Testis (tissue), 3 donors: ENCODE data around the gene EFCAB14. TPM values are rescaled to one million over a fixed set of nuclear protein-coding genes. Genes with fewer than 3 reads are reported as not detected.

Source experiments
- DNase-seq: peaks from one replicate; pipeline ENCODE4 v3.0.0-alpha.2; 2019
- H3K27ac ChIP-seq, 2 donors: fragments of 200-600 bp; sonication (generic); one replicate each; pipeline ENCODE4 v1.5.1; 2019
- H3K27me3 ChIP-seq: fragments of 200-600 bp; sonication (generic); one replicate; pipeline ENCODE4 v1.5.1; 2019
- H3K36me3 ChIP-seq: fragments of 200-600 bp; sonication (generic); one replicate; pipeline ENCODE4 v1.5.1; 2017; ENCODE audit warnings: low read depth; ENCODE audit errors: missing control alignments
- H3K4me1 ChIP-seq: fragments of 200-600 bp; sonication (generic); one replicate; pipeline ENCODE4 v1.5.1; 2019
- H3K4me3 ChIP-seq, 2 donors: fragments of 200-600 bp; sonication (generic); one replicate each; pipeline ENCODE4 v1.5.1; 2017 to 2019
- H3K9me3 ChIP-seq: fragments of 200-600 bp; sonication (generic); one replicate; pipeline ENCODE4 v1.5.1; 2017
- CTCF ChIP-seq, 3 experiments: fragments of 450-650 bp in 2 of 3; fragments of 200-600 bp in 1 of 3; sonication (generic) in 1 of 3; IDR thresholded peaks; one replicate each; pipeline ENCODE4 v1.5.1; 2016 to 2019; ENCODE audit warnings: antibody characterized with exemption in 3 of 3, mild to moderate bottlenecking in 2 of 3, moderate library complexity in 1 of 3
- POLR2A ChIP-seq: fragments of 450-650 bp; IDR thresholded peaks from one replicate; pipeline ENCODE4 v1.6.1; 2017; ENCODE audit warnings: antibody characterized with exemption, mild to moderate bottlenecking, moderate library complexity
- WGBS, 2 donors: methylation state at CpG; one replicate each; pipeline ENCODE4 v1.1.5; 2018; 5-methylcytosine and 5-hydroxymethylcytosine counted together
- intact Hi-C: fragments of 100-400 bp; cut with DNase I; formaldehyde crosslinking; loops from one replicate; pipeline ENCODE4 v1.15.1; 2023; ENCODE audit warnings: low total_unique reads
- polyA plus RNA-seq: library from polyadenylated mRNA; stranded (reverse); fragments of 350-450 nt; fragmentation: Illumina TruSeq; extraction: RNeasy Lipid Tissue Mini Kit (QIAGEN cat#74804); gene quantifications from one replicate; pipeline ENCODE4 v1.2.3, GENCODE V29; 2014; ENCODE audit warnings: low read depth, low replicate concordance; ENCODE audit not compliant: insufficient read depth
- total RNA-seq, 2 donors: library from RNA; depleted of rRNA; stranded (reverse); fragments of >200 nt; gene quantifications; one replicate each; pipeline ENCODE4 v1.2.3, GENCODE V29; 2016

The EFCAB14 gene
- total and polyA plus RNA-seq, 3 donors from 2014 or later = 76.6 to 94.0 (median 77.8) TPM

- intact Hi-C loops = no loop called here
- H3K36me3 ChIP-seq = no peaks in the 10 kb centered on the region
- no peak overlapping the region for H3K4me3 ChIP-seq
- H3K27me3 ChIP-seq = no peaks in the 10 kb centered on the region
- H3K4me1 ChIP-seq = no peaks in the 10 kb centered on the region
- no peak overlapping the region for H3K27ac ChIP-seq
- 83 to 91% methylated on average over 1 of the region's 1 CpG for WGBS, 2 donors
- DNase-seq = no peak
- no peaks in the 10 kb centered on the region for H3K9me3 ChIP-seq
- TF ChIP-seq CTCF (IDR thresholded peaks at IDR 0.05) (no peak), POLR2A (no peak)
These were observed 43.2 kb downstream of the EFCAB14 start for GRCh38 chr1:46675549-46676314.

- intact Hi-C loops = no loop called here
- WGBS, 2 donors = 76 to 95% methylated on average over 4 of the region's 4 CpGs
- no peak for DNase-seq
These were observed 45.1 kb downstream of the EFCAB14 start for GRCh38 chr1:46673749-46674182.

GRCh38 chr1:46672696-46673095, 46.2 kb downstream of the EFCAB14 start:
- H3K27me3 ChIP-seq = no peaks in the 10 kb centered on the region

More at GRCh38 chr1:46673749-46674182, 45.1 kb downstream of the EFCAB14 start:
- no peaks in the 10 kb centered on the region for H3K9me3 ChIP-seq
- H3K27ac ChIP-seq = no peak overlapping the region
- H3K4me3 ChIP-seq = no peak overlapping the region
- no peak for TF ChIP-seq CTCF (IDR thresholded peaks at IDR 0.05)
- no peak for TF ChIP-seq POLR2A
- no peaks in the 10 kb centered on the region for H3K4me1 ChIP-seq
- H3K36me3 ChIP-seq = no peaks in the 10 kb centered on the region
- no peaks in the 10 kb centered on the region for H3K27me3 ChIP-seq

GRCh38 chr1:46671554-46671953, 47.4 kb downstream of the EFCAB14 start, which contains the start of gene TEX38:
TEX38 (plus strand) TSS chr1:46671854; CDS start chr1:46671935, 81 bp downstream.
- TF ChIP-seq CTCF (IDR thresholded peaks at IDR 0.05) (no peak), POLR2A (no peak)
- no peaks in the 10 kb centered on the region for H3K36me3 ChIP-seq
- intact Hi-C loops = no loop called here

More at GRCh38 chr1:46672696-46673095, 46.2 kb downstream of the EFCAB14 start:
- no peaks in the 10 kb centered on the region for H3K36me3 ChIP-seq
- DNase-seq = no peak
- H3K27ac ChIP-seq = no peak overlapping the region
- intact Hi-C loops = no loop called here
- no peaks in the 10 kb centered on the region for H3K4me1 ChIP-seq
- 74 to 75% methylated on average over 8 of the region's 8 CpGs for WGBS, 2 donors
- H3K9me3 ChIP-seq = no peaks in the 10 kb centered on the region
- H3K4me3 ChIP-seq = no peak overlapping the region
- TF ChIP-seq CTCF (IDR thresholded peaks at IDR 0.05) (no peak), POLR2A (no peak)

More at GRCh38 chr1:46671554-46671953, 47.4 kb downstream of the EFCAB14 start, which contains the start of gene TEX38:
- no peaks in the 10 kb centered on the region for H3K27me3 ChIP-seq
- peaks cover 8% of the 10 kb centered on the region for H3K4me1 ChIP-seq
- WGBS, 2 donors = 96 to 98% methylated on average over 2 to 3 of the region's 3 CpGs
- no peak within 1 kb of the TSS for H3K27ac ChIP-seq
- no peak within 1 kb of the TSS for H3K4me3 ChIP-seq
- no peak for DNase-seq
- H3K9me3 ChIP-seq = no peaks in the 10 kb centered on the region
